ENCODE data around the gene WDR35.

GRCh38 chr2:19932928-19933327, 57.0 kb downstream of the WDR35 start:
- TF ChIP-seq CTCF (IDR thresholded peaks at IDR 0.05; ENCODE audit: extremely low read depth in 1 of 2, insufficient read depth in 1 of 2, low read depth in 1 of 2, low read length in 2 of 2) (no peak), POLR2AphosphoS5 (IDR thresholded peaks at IDR 0.05; ENCODE audit: insufficient read depth, low read depth, low read length) (no peak), EZH2 (IDR thresholded peaks at IDR 0.05; ENCODE audit: borderline replicate concordance, low read depth, low read length, severe bottlenecking) (no peak), FOS (IDR thresholded peaks at IDR 0.05; ENCODE audit: borderline replicate concordance, insufficient read depth, low read length) (no peak), POLR2A (IDR thresholded peaks at IDR 0.05; ENCODE audit: low read depth, low read length) (peak; percentile 16), JUN (IDR thresholded peaks at IDR 0.05; ENCODE audit: borderline replicate concordance, insufficient read depth, insufficient read length, low read depth) (no peak), MAX (IDR thresholded peaks at IDR 0.05; ENCODE audit: insufficient read depth, insufficient read length) (no peak)
